Osteocyte (in vitro differentiated cells): ENCODE data around the gene GPR61. TPM values are rescaled to one million over a fixed set of nuclear protein-coding genes. Genes with fewer than 3 reads are reported as not detected.

Source experiments
- DNase-seq: peaks from one replicate; pipeline ENCODE4 v3.0.0; 2021; ENCODE audit warnings: mixed read lengths; ENCODE audit not compliant: unreplicated experiment; ENCODE audit errors: extremely low spot score
- H3K27ac Mint-ChIP-seq: one replicate; pipeline ENCODE4 v1.8.0; 2021; ENCODE audit warnings: mild to moderate bottlenecking, mixed read lengths; ENCODE audit not compliant: unreplicated experiment
- H3K27me3 Mint-ChIP-seq: one replicate; pipeline ENCODE4 v1.8.0; 2021; ENCODE audit warnings: mixed read lengths; ENCODE audit not compliant: unreplicated experiment
- H3K36me3 Mint-ChIP-seq: one replicate; pipeline ENCODE4 v1.8.0; 2021; ENCODE audit warnings: mixed read lengths; ENCODE audit not compliant: unreplicated experiment
- H3K4me1 Mint-ChIP-seq: one replicate; pipeline ENCODE4 v1.8.0; 2021; ENCODE audit warnings: mixed read lengths; ENCODE audit not compliant: unreplicated experiment
- H3K4me3 Mint-ChIP-seq: one replicate; pipeline ENCODE4 v1.8.0; 2021; ENCODE audit warnings: mild to moderate bottlenecking, moderate library complexity, mixed read lengths; ENCODE audit not compliant: unreplicated experiment
- H3K9me3 Mint-ChIP-seq: one replicate; pipeline ENCODE4 v1.8.0; 2021; ENCODE audit warnings: mixed read lengths; ENCODE audit not compliant: unreplicated experiment
- total RNA-seq: library from RNA; stranded (reverse); gene quantifications from 2 replicates; pipeline ENCODE4 v1.2.1, GENCODE V29; 2021
- TF ChIP-seq, protein P1 (sequence below): fragments of 200-600 bp; sonication (generic); IDR thresholded peaks from 2 replicates; pipeline ENCODE4 v1.5.0; 2021; ENCODE audit warnings: antibody characterized with exemption, mild to moderate bottlenecking, moderate library complexity

GPR61 gene
- total RNA-seq, 1 donor from 2014 or later = not detected

DNA sequence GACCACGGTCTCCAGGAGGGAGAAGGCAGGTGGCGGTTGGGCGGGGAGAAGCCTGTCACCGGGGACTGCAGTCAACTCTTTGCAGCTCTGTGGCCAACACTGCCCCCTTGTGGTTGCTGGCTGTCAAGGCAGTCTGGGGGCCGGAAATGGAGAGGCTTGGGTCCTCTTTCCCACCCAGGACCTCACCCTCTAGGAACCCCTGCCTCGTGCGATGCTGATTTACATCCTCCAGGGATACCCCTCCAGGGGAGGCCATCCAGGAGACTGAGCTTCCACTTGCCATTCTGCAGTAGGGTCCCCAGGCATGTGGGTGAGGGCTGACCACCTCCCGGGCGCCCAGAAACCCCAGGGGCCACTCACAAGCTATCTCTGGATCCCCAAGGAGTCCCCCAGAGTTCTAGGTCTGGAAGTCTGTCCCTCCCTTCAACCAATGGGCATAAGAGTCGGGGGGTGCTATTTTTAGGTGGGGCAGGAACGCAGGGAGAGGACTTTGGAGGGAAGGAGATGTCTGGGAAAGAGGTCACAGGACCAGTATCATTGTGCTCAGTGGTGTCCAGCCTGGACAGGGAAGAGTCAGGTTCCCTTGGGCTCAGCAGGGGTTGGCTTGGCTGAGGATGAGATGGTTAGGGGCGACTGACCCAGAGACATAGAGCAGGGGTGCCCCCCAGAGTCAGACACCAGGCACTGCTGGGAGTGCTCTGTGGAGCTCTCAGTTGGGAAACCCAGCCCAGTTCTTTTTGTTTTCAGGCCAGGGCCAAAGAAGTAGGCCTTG lies 7.1 kb upstream of the GPR61 start:
- TF ChIP-seq, protein P1, sequence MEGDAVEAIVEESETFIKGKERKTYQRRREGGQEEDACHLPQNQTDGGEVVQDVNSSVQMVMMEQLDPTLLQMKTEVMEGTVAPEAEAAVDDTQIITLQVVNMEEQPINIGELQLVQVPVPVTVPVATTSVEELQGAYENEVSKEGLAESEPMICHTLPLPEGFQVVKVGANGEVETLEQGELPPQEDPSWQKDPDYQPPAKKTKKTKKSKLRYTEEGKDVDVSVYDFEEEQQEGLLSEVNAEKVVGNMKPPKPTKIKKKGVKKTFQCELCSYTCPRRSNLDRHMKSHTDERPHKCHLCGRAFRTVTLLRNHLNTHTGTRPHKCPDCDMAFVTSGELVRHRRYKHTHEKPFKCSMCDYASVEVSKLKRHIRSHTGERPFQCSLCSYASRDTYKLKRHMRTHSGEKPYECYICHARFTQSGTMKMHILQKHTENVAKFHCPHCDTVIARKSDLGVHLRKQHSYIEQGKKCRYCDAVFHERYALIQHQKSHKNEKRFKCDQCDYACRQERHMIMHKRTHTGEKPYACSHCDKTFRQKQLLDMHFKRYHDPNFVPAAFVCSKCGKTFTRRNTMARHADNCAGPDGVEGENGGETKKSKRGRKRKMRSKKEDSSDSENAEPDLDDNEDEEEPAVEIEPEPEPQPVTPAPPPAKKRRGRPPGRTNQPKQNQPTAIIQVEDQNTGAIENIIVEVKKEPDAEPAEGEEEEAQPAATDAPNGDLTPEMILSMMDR = peak; percentile 84
- no peaks in the 10 kb centered on the region for H3K27me3 Mint-ChIP-seq
- no peak overlapping the region for H3K4me3 Mint-ChIP-seq
- peaks cover 38% of the 10 kb centered on the region for H3K4me1 Mint-ChIP-seq
- peak; percentile 95 for DNase-seq
- peak overlapping the region; percentile 85 for H3K27ac Mint-ChIP-seq
- H3K36me3 Mint-ChIP-seq = no peaks in the 10 kb centered on the region
- no peaks in the 10 kb centered on the region for H3K9me3 Mint-ChIP-seq

DNA sequence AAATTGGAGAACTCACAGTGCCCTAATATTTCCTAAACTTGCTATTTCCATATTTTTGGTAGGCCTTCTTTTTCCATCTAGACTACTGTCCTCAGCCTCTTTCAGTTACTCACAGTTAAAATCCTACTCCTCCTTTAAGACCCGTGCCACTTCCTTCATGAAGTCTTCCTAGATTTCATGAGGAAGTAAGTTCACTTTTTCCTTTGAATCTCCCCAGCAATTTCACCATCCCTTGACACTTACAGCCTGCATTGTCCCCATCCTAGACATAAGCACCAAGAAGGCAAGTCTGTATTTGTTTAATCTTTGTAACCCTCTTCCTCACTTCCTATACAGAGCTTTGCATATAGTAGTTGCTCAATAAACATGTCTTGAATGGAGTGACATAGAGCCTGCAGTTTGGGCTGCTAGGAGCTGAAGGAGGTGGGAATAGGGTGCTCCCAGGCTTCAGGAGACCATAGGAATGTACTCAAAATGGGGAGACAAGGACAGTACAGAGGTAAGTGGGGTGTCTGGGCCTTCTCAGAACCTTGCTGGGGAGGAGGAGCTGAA lies 5.3 kb upstream of the GPR61 start:
- H3K36me3 Mint-ChIP-seq = no peaks in the 10 kb centered on the region
- H3K27me3 Mint-ChIP-seq = peaks cover 11% of the 10 kb centered on the region
- no peak overlapping the region for H3K27ac Mint-ChIP-seq
- TF ChIP-seq, protein P1 = no peak
- H3K9me3 Mint-ChIP-seq = no peaks in the 10 kb centered on the region
- no peak overlapping the region for H3K4me3 Mint-ChIP-seq
- H3K4me1 Mint-ChIP-seq = peaks cover 33% of the 10 kb centered on the region
- no peak for DNase-seq

DNA sequence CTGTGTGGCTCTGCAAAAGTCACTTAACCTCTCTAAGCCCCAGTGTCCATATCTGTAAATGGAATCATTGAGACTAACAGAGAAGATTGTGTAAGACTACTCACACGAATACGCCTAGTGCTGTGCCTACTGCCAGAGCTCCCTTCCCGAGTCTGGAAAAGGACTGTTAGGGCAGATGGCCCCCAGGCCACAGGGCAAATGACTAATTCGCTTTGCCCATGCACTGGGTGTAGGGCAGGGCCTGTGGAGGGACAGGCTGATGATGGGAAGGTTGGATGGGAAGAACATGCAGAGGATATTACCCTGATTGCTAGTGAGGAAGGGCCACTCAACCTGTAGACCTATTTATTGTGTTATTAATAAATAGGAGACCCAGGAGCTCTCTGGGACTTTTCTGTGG lies 4.2 kb upstream of the GPR61 start:
- no peak overlapping the region for H3K27ac Mint-ChIP-seq
- no peaks in the 10 kb centered on the region for H3K9me3 Mint-ChIP-seq
- TF ChIP-seq, protein P1 = no peak
- H3K4me3 Mint-ChIP-seq = no peak overlapping the region
- no peaks in the 10 kb centered on the region for H3K36me3 Mint-ChIP-seq
- H3K4me1 Mint-ChIP-seq = peaks cover 22% of the 10 kb centered on the region
- peaks cover 16% of the 10 kb centered on the region for H3K27me3 Mint-ChIP-seq
- peak; percentile 73 for DNase-seq

DNA sequence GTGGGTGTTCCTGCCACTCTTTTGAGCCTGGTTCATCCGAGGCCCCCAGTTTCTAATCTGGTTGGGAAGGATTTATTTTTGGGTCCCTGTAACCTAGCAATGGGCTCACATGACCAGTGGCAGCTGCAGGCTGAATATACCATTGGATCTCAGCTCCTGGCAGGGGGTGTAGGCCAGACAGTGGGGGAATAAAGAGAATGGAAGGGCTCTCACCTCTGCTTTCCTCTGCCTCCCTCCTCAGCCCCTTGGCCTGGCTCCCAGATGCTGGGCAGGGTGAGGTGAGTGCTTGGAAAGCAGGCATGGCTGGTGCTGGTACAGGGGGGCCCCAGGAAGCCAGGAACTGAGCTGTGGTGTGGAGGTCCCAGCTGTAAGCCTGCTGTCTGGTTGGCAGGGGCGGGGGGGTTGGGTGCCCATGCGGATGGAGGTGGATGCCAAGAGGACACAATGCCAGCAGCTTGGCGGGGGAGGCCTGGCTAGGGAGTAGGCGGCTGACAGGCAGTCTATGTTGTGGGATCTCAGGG lies 3.6 kb upstream of the GPR61 start:
- TF ChIP-seq, protein P1 = no peak
- Mint-ChIP-seq H3K9me3 (no peaks in the 10 kb centered on the region), H3K36me3 (no peaks in the 10 kb centered on the region), H3K4me1 (peaks cover 17% of the 10 kb centered on the region), H3K27me3 (peaks cover 21% of the 10 kb centered on the region), H3K27ac (no peak overlapping the region), H3K4me3 (no peak overlapping the region)
- peak; percentile 63 for DNase-seq

DNA sequence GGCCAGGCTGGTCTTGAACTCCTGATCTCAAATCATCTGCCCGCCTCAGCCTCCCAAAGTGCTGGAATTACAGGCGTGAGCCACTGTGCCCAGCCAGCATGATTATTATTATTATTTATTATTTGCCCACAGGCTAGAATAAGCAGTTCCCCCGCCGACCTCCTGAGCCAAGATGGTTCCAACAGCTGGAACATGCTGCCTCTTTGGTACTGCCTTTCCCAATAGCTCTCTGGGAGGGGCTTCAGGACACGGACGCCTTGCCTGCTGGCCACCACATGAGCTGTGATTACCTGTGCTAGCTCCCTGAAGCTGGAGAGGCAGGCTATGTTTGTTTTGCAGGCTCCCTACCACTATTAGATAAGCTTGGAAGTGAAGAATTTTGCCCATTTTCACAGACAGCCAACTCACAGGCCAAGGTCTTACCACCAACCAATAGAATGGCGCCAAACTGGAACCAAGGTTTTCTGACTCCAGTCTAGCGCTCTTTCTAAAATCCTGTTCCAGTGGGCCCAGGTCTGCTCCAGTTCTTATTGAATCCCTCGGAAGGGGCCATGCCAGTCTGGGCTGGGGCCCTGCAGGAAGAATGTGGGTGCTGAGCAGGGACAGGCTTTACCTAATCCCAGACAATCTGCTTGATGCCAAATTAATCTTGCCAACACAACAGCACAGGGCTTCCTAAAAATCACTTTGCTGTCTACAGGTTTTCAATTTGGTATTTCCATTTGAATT lies 2.1 kb upstream of the GPR61 start:
- H3K4me3 Mint-ChIP-seq = no peak overlapping the region
- H3K9me3 Mint-ChIP-seq = no peaks in the 10 kb centered on the region
- peak; percentile 40 for DNase-seq
- H3K36me3 Mint-ChIP-seq = no peaks in the 10 kb centered on the region
- no peak overlapping the region for H3K27ac Mint-ChIP-seq
- peaks cover 2% of the 10 kb centered on the region for H3K4me1 Mint-ChIP-seq
- peaks cover 31% of the 10 kb centered on the region for H3K27me3 Mint-ChIP-seq
- TF ChIP-seq, protein P1 = no peak
